Measurements from ENCODE around the gene LBR.
A peak's percentile ranks its signal among the peaks of the same experiment; 100 is the strongest.

The LBR gene

GRCh38 chr1:225412803-225413351, 15.0 kb downstream of the LBR start (continued):
- TF ChIP-seq MZF1 (tag by site-specific recombination; IDR thresholded peaks at IDR 0.05; ENCODE audit: borderline replicate concordance) (no peak), ZBTB44 (tag by site-specific recombination; IDR thresholded peaks at IDR 0.05) (no peak), ZNF221 (tag by site-specific recombination; IDR thresholded peaks at IDR 0.05; ENCODE audit: borderline replicate concordance) (no peak), GLIS2 (tag by site-specific recombination; IDR thresholded peaks at IDR 0.05) (no peak)

GRCh38 chr1:225412321-225412720, 15.5 kb downstream of the LBR start:
- POLR2A ChIA-PET = no interaction called here
- no peak overlapping the region for H3K4me3 ChIP-seq (ENCODE audit: low read depth, low read length)
- H3K4me1 ChIP-seq (ENCODE audit: control insufficient read depth, insufficient read depth, low read length) = no peaks in the 10 kb centered on the region; the same call in 1 of the 2 replicates
- TF ChIP-seq ZBTB10 (tag by site-specific recombination; IDR thresholded peaks at IDR 0.05) (no peak), SCRT1 (tag by site-specific recombination; IDR thresholded peaks at IDR 0.05; ENCODE audit: borderline replicate concordance) (peak; percentile 20; the same call in 1 of the 2 replicates), ZNF664 (tag by site-specific recombination; IDR thresholded peaks at IDR 0.05) (no peak), INSM2 (tag by site-specific recombination; IDR thresholded peaks at IDR 0.05) (no peak), ZNF24 (tag by site-specific recombination; IDR thresholded peaks at IDR 0.05) (no peak), SALL2 (tag by site-specific recombination; IDR thresholded peaks at IDR 0.05; ENCODE audit: borderline replicate concordance) (no peak), ZBTB8A (tag by site-specific recombination; IDR thresholded peaks at IDR 0.05) (no peak), ZFHX2 (tag by site-specific recombination; conservative IDR thresholded peaks at IDR 0.05) (no peak), SCRT2 (tag by site-specific recombination; IDR thresholded peaks at IDR 0.05) (peak; percentile 64)
- no peaks in the 10 kb centered on the region for H3K9me3 ChIP-seq (ENCODE audit: control insufficient read depth, insufficient read depth, low read depth, low read length)
- CTCF ChIA-PET = no interaction called here
- H3K36me3 ChIP-seq (ENCODE audit: control insufficient read depth in 2 of 2, insufficient read depth in 1 of 2, low read length in 2 of 2) = peaks cover 74 to 91% of the 10 kb centered on the region in 2 experiments
- no peak overlapping the region for H3K27ac ChIP-seq (ENCODE audit: extremely low read depth, low read depth, low read length)

GRCh38 chr1:225410036-225410435, 17.8 kb downstream of the LBR start:
- TF ChIP-seq ZNF707 (tag by site-specific recombination; IDR thresholded peaks at IDR 0.05) (no peak), EGR2 (tag by site-specific recombination; IDR thresholded peaks at IDR 0.05; ENCODE audit: low read depth) (0 out of 2 replicates have a peak, but pooled peaks have one; percentile 34), ZNF311 (tag by site-specific recombination; IDR thresholded peaks at IDR 0.05; ENCODE audit: borderline replicate concordance) (no peak), ZNF791 (tag by site-specific recombination; IDR thresholded peaks at IDR 0.05) (no peak), ZNF266 (tag by site-specific recombination; IDR thresholded peaks at IDR 0.05; ENCODE audit: low read depth) (no peak), SP7 (tag by site-specific recombination; IDR thresholded peaks at IDR 0.05) (0 out of 2 replicates have a peak, but pooled peaks have one; percentile 19), ZNF132 (tag by site-specific recombination; IDR thresholded peaks at IDR 0.05; ENCODE audit: borderline replicate concordance) (no peak), ZNF426 (tag by site-specific recombination; IDR thresholded peaks at IDR 0.05) (no peak), ZNF211 (tag by site-specific recombination; IDR thresholded peaks at IDR 0.05; ENCODE audit: low read depth) (no peak), ZNF48 (tag by site-specific recombination; IDR thresholded peaks at IDR 0.05) (no peak), ZNF571 (tag by site-specific recombination; IDR thresholded peaks at IDR 0.05) (no peak), ZNF394 (tag by site-specific recombination; IDR thresholded peaks at IDR 0.05; ENCODE audit: borderline replicate concordance) (0 out of 2 replicates have a peak, but pooled peaks have one; percentile 20), ZSCAN5A (tag by site-specific recombination; IDR thresholded peaks at IDR 0.05) (no peak)
- H3K4me1 ChIP-seq (ENCODE audit: control insufficient read depth, insufficient read depth, low read length) = no peaks in the 10 kb centered on the region; the same call in 1 of the 2 replicates
- H3K27ac ChIP-seq (ENCODE audit: extremely low read depth, low read depth, low read length) = no peak overlapping the region
- no peak overlapping the region for H3K4me3 ChIP-seq (ENCODE audit: low read depth, low read length)
- CTCF ChIA-PET = interaction anchor here (0.7 to 0.9 kb wide), 2 partner anchors 8 to 144 kb away, joined by 3 to 4 read pairs; no protein-coding TSS in a partner anchor
- POLR2A ChIA-PET = interaction anchor here (0.9 kb wide), 1 partner anchor 18 kb away, joined by 3 read pairs; no protein-coding TSS in a partner anchor
- H3K9me3 ChIP-seq (ENCODE audit: control insufficient read depth, insufficient read depth, low read depth, low read length) = no peaks in the 10 kb centered on the region
- peaks cover 64 to 94% of the 10 kb centered on the region in 2 experiments for H3K36me3 ChIP-seq (ENCODE audit: control insufficient read depth in 2 of 2, insufficient read depth in 1 of 2, low read length in 2 of 2)

All from HEK293 (cell line).